Stimulated activated CD4-positive, alpha-beta T cell treated with anti-CD3 and anti-CD28 coated beads, Interleukin-15, amount 100 ng/mL, for 1 hour (primary cell): ENCODE measurements around the gene COX8C.
"Not testable (repeated sequence)": the region's sequence is repeated elsewhere in the genome, so short reads cannot be mapped to it uniquely, and the experiment has no call there.

Experiments
- DNase-seq, 2 donors: peaks; one replicate each; pipeline ENCODE4 v3.0.0-alpha.2; 2020; ENCODE audit warnings: low read depth in 1 of 2, low spot score in 1 of 2

COX8C gene

DNA sequence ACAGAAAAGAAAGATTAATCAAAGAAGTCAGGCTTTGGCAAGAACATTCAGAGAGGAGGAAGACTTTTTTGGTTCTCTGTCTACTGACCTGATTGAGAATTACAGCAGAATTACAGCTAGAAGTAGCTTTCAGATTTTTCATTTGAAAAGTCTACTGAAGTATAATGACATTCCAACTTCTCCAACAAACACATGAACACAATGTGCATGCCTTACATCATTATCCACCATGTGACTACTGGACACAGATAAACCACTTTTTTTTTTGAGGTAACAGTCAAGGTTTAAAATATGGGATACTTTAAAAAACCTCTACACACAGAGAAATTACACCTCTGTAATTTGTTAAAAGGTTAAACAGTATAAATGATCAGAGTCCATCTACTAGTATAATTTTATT lies 26.5 kb upstream of the COX8C start:
- DNase-seq = no peak

DNA sequence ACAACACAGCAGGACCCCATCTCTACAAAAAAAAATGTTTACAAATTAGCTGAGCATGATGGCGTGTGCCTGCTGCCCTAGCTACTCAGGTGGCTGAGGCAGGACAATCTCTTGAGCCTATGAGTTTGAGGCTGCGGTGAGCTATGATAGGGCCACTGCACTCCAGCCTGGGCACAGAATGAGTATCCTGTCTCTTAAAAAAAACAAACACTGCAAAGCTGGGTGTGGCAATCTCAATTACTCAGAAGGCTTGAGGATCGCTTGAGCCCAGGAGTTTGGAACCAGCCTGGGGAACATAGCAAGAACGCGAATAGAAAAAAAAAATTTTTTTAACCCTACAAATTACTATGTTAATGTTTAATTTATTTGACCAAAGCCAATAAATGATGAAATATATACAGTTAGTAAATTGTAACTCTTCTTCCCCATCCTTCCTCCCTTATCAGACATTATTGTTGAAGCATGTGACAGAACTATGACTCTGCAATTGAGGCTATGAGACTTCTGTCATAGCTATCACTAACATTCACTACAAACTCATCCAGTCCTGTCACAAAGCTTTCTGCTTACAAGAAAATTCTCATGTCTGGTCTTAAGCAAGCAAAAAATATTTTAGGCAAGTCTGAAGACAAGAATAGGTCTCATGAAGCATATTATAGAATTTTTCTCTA lies 23.9 kb upstream of the COX8C start:
- DNase-seq = no peak

GRCh38 chr14:93323600-93324174 lies 23.3 kb upstream of the COX8C start:
- DNase-seq = no peak

DNA sequence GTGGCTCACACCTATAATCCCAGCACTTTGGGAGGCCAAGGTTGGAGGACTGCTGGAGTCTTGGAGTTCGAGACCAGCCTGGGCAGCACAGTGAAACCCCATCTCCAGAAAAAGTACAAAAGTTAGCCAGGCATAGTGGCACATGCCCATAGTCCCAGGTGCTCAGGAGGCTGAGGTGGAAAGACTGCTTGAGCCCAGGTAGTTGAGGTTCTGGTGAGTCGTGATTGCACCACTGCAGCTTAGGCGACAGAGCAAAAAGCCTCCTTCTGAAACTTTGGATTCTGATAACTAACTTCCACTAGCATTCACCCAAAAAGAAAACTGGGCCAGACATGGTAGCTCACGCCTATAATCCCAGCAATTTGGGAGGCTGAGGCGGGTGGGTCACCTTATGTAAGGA lies 20.8 kb upstream of the COX8C start:
- no peak for DNase-seq

DNA sequence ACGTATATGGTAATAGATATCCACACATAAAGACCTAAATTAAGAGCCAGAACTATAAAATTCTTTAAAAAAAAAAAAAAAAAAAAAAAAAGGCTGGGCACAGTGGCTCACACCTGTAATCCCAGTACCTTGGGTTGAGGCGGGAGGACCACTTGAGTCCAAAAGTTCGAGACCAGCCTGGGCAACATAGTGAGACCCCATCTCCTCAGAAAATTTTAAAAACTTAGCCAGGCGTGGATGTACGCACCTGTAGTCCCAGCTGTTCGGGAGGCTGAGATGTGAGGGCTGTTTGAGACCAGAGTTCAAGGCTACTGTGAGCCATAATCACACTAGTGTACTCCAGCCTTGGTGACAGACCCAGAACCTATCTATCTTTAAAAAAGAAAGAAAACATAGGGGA lies 18.4 kb upstream of the COX8C start:
- DNase-seq = no peak

DNA sequence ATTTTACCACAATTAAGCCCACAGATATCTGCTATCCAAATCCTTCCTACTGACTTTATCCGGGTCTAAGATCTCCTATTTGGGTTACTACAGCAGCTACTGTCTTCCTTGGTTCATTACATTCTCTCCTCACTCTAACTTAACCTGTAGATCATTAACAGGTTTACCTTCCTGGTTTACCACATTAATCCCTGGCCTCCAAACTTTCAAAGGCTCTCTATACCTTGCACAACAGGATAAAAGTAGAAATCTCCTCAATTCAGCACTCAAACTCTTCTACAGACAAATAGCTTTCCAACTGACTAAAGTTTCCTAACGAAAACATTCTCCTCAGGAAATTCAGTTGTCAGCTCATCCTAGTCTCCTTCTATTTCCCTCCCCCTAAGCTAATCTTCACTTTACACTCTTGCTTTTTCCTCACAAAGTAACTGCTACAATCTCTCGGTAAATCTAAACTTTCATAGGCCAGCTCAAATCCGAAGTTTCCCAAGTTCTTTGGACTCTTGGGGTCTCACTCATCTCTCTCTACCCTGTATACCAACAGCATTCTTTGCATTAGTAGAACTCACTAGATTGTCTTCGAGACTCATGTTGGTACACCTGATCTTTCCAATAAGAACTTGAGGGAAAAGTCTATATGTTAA lies 16.9 kb upstream of the COX8C start:
- DNase-seq = no peak

DNA sequence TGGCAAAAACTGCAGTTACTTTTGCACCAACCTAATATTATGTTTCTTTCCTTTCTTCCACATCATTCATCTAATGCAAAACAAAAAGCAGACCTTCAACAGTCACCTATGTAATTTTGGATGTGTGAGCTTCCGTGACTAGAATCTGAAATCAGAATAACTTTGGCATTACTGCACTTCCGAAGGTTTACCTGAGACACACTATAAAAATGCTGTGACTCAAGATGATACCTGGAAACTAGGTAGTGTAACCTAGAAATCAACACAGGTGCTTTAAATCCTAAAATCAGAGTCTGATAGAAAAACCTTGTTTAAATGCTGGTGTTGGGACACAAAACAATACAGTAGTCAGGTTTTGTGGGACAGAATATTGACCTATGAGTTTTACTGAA lies 16.4 kb upstream of the COX8C start:
- no peak for DNase-seq

GRCh38 chr14:93331002-93331727 lies 15.8 kb upstream of the COX8C start:
- no peak for DNase-seq

GRCh38 chr14:93331728-93332396 lies 15.1 kb upstream of the COX8C start:
- no peak for DNase-seq

- DNase-seq = peak; percentile 17 to 20
These were observed 14.6 kb upstream of the COX8C start for GRCh38 chr14:93332397-93332852.

- DNase-seq = peak; percentile 88 to 94
These were observed 13.9 kb upstream of the COX8C start, which contains the start of gene BTBD7 for GRCh38 chr14:93332853-93333630. Gene BTBD7 (minus strand): TSS chr14:93333036. CDS start chr14:93296051, 36,985 bp downstream.

GRCh38 chr14:93333631-93334103 lies 13.3 kb upstream of the COX8C start:
- no peak for DNase-seq

DNA sequence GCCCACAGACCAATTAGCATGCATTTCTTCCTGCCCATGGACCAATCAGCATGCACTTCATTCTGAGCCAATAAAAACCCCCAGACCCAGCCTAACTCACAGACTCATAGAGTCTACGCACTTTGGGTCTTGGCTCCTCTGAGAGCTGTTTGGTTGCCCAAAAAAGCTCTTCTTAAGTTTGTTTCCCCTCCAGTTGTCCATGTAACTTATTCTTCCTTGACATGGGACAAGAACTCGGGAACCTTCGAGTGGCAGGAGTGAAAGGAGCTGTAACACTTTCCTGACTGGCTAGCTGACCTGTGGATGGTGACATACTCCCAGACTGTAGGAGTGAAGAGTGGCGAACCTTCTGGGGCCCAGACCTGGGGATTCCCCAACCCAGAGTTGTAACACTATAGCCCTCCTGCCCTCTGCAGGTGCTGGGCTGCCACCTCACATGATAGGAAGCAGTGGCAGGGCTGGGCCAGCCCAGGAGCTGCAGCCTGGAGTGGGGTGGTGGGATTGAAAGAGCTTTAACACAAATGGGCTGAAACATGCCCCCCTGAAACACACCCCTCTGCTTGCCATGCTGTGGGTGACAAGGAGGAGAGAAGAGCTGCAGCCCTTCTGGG lies 9.7 kb upstream of the COX8C start:
- no peak for DNase-seq

GRCh38 chr14:93337884-93338283 lies 9.1 kb upstream of the COX8C start:
- no peak for DNase-seq

DNA sequence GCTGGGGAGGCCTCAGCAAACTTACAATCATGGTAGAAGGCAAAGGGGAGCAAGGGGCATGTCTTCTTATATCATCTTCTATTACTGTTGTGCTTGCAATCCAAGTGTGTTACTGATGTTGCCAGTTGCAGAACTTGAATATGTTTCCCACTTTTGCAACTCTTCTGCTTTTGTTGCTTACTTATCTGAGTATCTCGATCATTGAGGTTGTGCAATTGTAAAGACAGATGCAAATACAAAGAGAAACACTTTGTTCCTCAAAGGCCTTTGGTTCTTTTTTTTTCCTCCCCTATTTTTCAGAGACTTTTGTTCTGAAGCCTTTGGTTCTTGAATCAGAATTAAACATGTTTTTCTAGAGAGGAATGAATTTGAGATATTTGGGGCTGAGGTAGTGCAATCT lies 3.7 kb upstream of the COX8C start:
- DNase-seq = no peak

DNA sequence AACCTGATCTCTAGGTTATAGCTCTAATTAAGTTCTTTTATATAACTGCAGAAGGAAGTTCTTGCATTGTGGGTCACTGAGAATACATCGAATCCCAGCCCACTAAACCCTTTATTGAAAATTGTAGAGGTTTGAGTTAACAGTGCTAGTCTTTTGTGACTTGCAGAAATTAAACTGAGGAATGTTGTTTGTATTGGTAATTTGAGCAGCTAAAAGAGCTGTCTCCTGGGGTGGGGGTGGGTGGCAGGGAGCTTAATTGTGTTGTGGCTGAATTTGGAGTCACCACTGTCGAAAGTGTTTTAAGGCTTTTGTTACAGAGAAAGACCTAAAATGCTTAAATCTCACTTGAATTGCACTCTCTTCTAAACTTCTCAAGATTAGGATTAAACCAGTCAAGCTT lies 3.2 kb upstream of the COX8C start:
- DNase-seq = no peak

DNA sequence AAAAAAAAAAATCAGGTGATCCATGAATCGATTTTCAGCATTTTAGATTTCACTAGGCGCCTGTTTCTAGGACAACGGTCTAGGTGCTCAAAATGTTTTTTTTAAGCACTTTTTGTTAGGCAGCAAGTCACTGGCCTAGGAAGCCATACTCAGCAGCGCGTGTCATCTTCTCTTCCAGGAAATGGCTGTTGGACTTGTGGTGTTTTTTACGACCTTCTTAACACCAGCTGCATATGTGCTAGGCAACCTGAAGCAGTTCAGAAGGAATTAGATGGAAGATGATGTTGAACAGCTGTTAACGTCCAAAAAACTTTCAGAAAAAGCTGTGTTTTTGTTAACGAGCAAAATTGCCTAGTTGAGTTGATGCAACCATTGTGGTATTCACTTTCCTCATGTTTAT lies 868 bp downstream of the COX8C start:
- DNase-seq = no peak

DNA sequence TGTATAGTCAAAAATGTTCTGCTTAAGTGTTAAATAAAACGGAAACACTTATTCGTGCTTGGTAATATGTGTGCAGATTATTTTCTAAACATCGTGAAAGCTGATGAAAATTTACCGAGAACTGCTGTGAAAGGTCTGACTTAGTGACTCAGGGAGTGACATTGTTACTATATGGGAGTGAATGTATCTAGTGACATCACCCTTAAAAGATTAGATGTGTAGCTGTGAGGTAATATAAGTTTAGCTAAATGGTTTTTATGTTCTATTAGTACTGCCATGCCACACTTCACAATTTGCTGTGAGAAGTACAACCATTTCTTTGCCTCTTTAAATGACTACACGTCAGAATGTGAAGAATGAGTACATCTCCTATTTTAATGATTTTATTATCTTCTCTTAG lies 1.3 kb downstream of the COX8C start:
- DNase-seq = no peak

DNA sequence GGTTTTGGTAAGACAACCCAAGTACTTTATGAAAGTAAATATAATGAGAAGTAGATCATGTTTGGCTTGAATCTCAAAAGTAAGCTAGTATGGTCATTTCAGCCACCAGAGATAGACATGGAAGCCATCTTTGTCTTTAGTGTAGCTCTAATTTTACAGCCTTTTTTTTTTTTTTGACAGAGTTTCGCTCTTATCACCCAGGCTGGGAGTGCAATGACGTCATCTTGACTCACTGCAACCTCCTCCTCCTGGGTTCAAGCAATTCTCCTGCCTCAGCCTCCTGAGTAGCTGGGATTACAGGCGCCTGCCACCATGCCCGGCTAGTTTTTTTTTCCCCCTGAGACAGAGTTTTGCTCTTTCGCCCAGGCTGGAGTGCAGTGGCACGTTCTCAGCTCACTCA lies 7.9 kb downstream of the COX8C start:
- not testable (repeated sequence) for DNase-seq
